Measurements from ENCODE around the gene CCDC9B.

CCDC9B gene

DNA sequence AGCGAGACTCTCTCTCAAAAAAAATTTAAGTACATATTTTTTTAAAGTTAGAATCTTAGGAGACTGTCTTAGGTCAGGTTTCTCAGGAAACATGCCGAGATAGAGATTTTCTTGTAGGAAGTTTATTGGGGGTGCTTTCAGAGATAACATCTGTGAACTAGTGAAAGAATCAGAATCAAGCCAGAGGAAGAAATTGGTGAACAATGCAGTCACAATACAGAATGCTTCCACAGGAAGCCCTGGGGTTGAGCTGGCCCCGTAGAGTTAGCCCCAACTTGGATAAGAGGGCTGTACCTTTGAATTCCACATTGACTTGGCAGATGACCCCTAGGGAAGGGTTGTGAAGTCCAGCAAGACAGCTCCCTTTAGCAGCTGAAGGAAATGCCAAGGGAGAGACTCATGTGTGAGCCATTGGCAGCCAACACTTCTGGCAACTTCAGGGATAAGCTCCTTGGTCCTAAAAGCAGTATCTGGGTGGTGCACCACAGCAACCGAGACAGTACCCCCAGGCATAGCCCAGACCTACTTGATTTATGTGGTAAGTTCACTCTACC, 25.9 kb downstream of the CCDC9B start:
- Histone ChIP-seq H3K27ac (no peak overlapping the region), H3K4me3 (no peak overlapping the region)
- TF ChIP-seq CTCF (IDR thresholded peaks at IDR 0.05): no peak
- no peak for DNase-seq (ENCODE audit: low spot score)

DNA sequence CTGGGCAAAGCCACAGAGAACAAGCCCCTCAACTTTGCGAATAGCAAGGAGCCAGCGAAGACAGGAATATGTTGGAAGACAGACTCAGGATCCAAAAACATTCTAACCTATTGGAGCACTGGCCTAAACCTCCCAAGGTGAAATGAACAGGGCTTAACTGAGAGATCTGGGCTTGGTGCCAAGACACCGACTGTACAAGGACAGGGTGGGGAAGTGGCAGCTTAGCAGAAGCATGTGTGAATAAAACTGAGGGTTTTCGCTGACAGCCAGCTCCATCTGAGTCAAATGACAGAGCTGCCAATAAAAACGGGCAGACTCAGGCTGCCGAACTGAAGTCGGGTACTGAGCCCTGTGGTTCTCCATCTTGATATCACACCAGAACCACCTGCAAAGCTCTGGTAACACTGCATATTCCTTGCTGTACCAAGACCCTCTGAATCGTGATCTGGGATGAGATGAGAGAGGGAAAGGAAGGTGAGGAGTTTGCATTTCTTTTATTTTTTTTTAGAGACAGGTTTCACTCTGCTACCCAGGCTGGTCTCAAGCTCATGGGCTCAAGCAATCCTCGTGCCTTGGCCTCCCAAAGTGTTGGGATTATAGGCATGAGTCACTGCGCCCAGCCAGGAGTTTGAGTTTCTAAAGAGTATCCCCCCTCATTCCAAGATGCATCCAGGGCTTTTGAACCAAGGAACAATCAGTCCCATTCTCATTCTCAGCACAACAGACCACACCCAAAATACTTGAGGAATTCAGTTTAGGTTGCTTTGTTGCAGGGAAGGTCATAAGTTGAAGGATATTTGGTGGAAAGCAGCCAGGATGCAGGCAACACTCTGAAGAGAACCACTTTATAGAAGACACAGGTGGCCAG, 27.0 kb downstream of the CCDC9B start:
- no peak for TF ChIP-seq CTCF (IDR thresholded peaks at IDR 0.05)
- DNase-seq (ENCODE audit: low spot score): no peak

GRCh38 chr15:40312370-40313158, 28.2 kb downstream of the CCDC9B start:
- DNase-seq (ENCODE audit: low spot score): no peak
- Histone ChIP-seq H3K27ac (no peak overlapping the region), H3K4me3 (no peak overlapping the region)
- no peak for TF ChIP-seq CTCF (IDR thresholded peaks at IDR 0.05)

More for the DNA sequence above, 27.0 kb downstream of the CCDC9B start:
- no peak overlapping the region for H3K4me3 ChIP-seq
- no peak overlapping the region for H3K27ac ChIP-seq

- no peak for DNase-seq (ENCODE audit: low spot score)
- no peak overlapping the region for H3K27ac ChIP-seq
- TF ChIP-seq CTCF (IDR thresholded peaks at IDR 0.05): no peak
- H3K4me3 ChIP-seq: no peak overlapping the region
These were observed 29.7 kb downstream of the CCDC9B start for GRCh38 chr15:40310993-40311392.

- no peak for TF ChIP-seq CTCF (IDR thresholded peaks at IDR 0.05)
- no peak overlapping the region for H3K4me3 ChIP-seq
- no peak overlapping the region for H3K27ac ChIP-seq
- no peak for DNase-seq (ENCODE audit: low spot score)
These were observed 30.5 kb downstream of the CCDC9B start for GRCh38 chr15:40310001-40310959.

GRCh38 chr15:40309344-40309862, 31.3 kb downstream of the CCDC9B start:
- no peak overlapping the region for H3K27ac ChIP-seq
- TF ChIP-seq CTCF (IDR thresholded peaks at IDR 0.05): no peak
- no peak overlapping the region for H3K4me3 ChIP-seq
- DNase-seq (ENCODE audit: low spot score): no peak

All from coronary artery (tissue), 2 donors.